ENCODE results near the gene HRK. TPM values are rescaled to one million over a fixed set of nuclear protein-coding genes. Genes with fewer than 3 reads are reported as not detected.

Gene HRK
- total and polyA plus RNA-seq, 4 donors = 0.14 TPM; not detected in 3

DNA sequence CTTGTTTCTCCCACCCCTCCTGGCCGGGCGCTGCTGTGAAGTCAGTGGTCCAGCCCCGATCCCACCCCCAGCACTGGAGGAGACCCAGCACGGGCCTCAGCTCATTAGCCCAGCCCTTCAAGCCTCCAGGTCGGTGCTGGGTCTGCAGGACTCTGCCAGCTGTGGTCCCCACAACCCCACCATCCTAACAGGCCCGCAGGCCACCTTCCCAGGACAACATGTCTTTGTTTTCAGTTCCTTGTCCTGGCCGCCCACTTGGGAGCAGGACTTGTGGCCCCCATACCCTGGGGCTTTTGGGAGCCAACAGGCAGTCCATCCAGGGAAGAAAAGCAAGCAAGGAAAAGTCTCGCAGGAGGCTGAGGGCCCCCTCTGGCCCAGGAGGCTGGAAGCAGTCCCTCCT is 60.0 kb downstream of the HRK start:
- no peak for TF ChIP-seq HNF4A (conservative IDR thresholded peaks at IDR 0.05)
- TF ChIP-seq, protein P1, sequence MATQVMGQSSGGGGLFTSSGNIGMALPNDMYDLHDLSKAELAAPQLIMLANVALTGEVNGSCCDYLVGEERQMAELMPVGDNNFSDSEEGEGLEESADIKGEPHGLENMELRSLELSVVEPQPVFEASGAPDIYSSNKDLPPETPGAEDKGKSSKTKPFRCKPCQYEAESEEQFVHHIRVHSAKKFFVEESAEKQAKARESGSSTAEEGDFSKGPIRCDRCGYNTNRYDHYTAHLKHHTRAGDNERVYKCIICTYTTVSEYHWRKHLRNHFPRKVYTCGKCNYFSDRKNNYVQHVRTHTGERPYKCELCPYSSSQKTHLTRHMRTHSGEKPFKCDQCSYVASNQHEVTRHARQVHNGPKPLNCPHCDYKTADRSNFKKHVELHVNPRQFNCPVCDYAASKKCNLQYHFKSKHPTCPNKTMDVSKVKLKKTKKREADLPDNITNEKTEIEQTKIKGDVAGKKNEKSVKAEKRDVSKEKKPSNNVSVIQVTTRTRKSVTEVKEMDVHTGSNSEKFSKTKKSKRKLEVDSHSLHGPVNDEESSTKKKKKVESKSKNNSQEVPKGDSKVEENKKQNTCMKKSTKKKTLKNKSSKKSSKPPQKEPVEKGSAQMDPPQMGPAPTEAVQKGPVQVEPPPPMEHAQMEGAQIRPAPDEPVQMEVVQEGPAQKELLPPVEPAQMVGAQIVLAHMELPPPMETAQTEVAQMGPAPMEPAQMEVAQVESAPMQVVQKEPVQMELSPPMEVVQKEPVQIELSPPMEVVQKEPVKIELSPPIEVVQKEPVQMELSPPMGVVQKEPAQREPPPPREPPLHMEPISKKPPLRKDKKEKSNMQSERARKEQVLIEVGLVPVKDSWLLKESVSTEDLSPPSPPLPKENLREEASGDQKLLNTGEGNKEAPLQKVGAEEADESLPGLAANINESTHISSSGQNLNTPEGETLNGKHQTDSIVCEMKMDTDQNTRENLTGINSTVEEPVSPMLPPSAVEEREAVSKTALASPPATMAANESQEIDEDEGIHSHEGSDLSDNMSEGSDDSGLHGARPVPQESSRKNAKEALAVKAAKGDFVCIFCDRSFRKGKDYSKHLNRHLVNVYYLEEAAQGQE (IDR thresholded peaks at IDR 0.05) = no peak
- TF ChIP-seq, protein P2, sequence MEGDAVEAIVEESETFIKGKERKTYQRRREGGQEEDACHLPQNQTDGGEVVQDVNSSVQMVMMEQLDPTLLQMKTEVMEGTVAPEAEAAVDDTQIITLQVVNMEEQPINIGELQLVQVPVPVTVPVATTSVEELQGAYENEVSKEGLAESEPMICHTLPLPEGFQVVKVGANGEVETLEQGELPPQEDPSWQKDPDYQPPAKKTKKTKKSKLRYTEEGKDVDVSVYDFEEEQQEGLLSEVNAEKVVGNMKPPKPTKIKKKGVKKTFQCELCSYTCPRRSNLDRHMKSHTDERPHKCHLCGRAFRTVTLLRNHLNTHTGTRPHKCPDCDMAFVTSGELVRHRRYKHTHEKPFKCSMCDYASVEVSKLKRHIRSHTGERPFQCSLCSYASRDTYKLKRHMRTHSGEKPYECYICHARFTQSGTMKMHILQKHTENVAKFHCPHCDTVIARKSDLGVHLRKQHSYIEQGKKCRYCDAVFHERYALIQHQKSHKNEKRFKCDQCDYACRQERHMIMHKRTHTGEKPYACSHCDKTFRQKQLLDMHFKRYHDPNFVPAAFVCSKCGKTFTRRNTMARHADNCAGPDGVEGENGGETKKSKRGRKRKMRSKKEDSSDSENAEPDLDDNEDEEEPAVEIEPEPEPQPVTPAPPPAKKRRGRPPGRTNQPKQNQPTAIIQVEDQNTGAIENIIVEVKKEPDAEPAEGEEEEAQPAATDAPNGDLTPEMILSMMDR (IDR thresholded peaks at IDR 0.05; ENCODE audit: low read depth, low read length, missing input control) = no peak
- TF ChIP-seq RXRA (IDR thresholded peaks at IDR 0.05) = no peak
- TF ChIP-seq, protein P3, sequence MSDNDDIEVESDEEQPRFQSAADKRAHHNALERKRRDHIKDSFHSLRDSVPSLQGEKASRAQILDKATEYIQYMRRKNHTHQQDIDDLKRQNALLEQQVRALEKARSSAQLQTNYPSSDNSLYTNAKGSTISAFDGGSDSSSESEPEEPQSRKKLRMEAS (IDR thresholded peaks at IDR 0.05) = no peak
- no peak for TF ChIP-seq TAF1 (conservative IDR thresholded peaks at IDR 0.05)
- TF ChIP-seq GABPA (IDR thresholded peaks at IDR 0.05 in 1 of 2, conservative IDR thresholded peaks at IDR 0.05 in 1 of 2) = no peak
- no peak for TF ChIP-seq RAD21 (IDR thresholded peaks at IDR 0.05)
- TF ChIP-seq FOXA2 (IDR thresholded peaks at IDR 0.05) = no peak
- TF ChIP-seq NR2F2 (IDR thresholded peaks at IDR 0.05) = no peak
- TF ChIP-seq FOXA1 (IDR thresholded peaks at IDR 0.05) = no peak
- TF ChIP-seq, protein P4, sequence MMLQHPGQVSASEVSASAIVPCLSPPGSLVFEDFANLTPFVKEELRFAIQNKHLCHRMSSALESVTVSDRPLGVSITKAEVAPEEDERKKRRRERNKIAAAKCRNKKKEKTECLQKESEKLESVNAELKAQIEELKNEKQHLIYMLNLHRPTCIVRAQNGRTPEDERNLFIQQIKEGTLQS (IDR thresholded peaks at IDR 0.05) = no peak
- TF ChIP-seq, protein P5, sequence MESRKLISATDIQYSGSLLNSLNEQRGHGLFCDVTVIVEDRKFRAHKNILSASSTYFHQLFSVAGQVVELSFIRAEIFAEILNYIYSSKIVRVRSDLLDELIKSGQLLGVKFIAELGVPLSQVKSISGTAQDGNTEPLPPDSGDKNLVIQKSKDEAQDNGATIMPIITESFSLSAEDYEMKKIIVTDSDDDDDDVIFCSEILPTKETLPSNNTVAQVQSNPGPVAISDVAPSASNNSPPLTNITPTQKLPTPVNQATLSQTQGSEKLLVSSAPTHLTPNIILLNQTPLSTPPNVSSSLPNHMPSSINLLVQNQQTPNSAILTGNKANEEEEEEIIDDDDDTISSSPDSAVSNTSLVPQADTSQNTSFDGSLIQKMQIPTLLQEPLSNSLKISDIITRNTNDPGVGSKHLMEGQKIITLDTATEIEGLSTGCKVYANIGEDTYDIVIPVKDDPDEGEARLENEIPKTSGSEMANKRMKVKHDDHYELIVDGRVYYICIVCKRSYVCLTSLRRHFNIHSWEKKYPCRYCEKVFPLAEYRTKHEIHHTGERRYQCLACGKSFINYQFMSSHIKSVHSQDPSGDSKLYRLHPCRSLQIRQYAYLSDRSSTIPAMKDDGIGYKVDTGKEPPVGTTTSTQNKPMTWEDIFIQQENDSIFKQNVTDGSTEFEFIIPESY (IDR thresholded peaks at IDR 0.05) = no peak
- TF ChIP-seq EGR1 (IDR thresholded peaks at IDR 0.05; ENCODE audit: low read depth in 2 of 2) = no peak
- no peak for TF ChIP-seq HNF4G (IDR thresholded peaks at IDR 0.05)
- TF ChIP-seq YY1 (IDR thresholded peaks at IDR 0.05) = no peak
- TF ChIP-seq JUND (IDR thresholded peaks at IDR 0.05) = no peak
- no peak for TF ChIP-seq SP1 (IDR thresholded peaks at IDR 0.05)
- 80% methylated on average over 8 of the region's 8 CpGs for WGBS

More for the DNA sequence above, 60.0 kb downstream of the HRK start:
- H3K27ac ChIP-seq (ENCODE audit: low read depth in 1 of 2, low read length in 2 of 2) = no peak overlapping the region
- no peak overlapping the region for H3K4me3 ChIP-seq (ENCODE audit: low read depth in 1 of 3, low read length in 3 of 3)
- peaks cover 0 to 10% (median 3%) of the 10 kb centered on the region in 4 donors for H3K4me1 ChIP-seq (ENCODE audit: control insufficient read depth in 4 of 4, insufficient read depth in 4 of 4, low read length in 3 of 4)
- no peaks in the 10 kb centered on the region for H3K36me3 ChIP-seq (ENCODE audit: control insufficient read depth in 4 of 4, insufficient read depth in 3 of 4, low read depth in 1 of 4, low read length in 3 of 4)
- H3K9me3 ChIP-seq (ENCODE audit: control insufficient read depth in 4 of 4, low read length in 3 of 4) = peaks cover 0 to 8% (median 4%) of the 10 kb centered on the region in 4 donors
- DNase-seq (ENCODE audit: low spot score) = no peak
- H3K9ac ChIP-seq (ENCODE audit: low read depth in 1 of 2, low read length in 2 of 2) = no peak overlapping the region
- H3K27me3 ChIP-seq (ENCODE audit: control insufficient read depth in 4 of 4, insufficient read depth in 4 of 4, low read length in 3 of 4) = no peaks in the 10 kb centered on the region
